ENCODE results near the gene TFEC. TPM values are rescaled to one million over a fixed set of nuclear protein-coding genes. Genes with fewer than 3 reads are reported as not detected.

TFEC gene
- total and polyA plus RNA-seq, 4 donors = 0.52 to 5.1 (median 2.4) TPM

DNA sequence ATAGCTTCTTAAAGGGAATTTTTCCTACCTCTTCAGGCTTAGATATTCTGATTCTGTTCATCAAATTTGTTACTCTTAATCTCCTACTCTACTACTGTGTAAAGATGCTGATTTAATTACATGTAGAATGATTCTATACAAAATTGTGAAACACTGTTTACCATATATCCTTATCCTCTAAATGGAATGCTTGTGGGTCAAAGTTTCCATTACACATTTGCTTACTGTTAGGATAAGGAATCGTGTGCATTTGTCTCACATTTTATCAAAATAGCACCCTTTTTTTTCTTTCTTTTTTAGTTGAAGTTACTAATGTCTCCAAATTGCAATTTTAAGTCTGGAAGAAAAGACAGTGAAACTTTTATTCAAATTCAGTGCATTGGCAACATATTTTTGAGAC lies 65.3 kb downstream of the TFEC start (continued):
- TF ChIP-seq, protein P1, sequence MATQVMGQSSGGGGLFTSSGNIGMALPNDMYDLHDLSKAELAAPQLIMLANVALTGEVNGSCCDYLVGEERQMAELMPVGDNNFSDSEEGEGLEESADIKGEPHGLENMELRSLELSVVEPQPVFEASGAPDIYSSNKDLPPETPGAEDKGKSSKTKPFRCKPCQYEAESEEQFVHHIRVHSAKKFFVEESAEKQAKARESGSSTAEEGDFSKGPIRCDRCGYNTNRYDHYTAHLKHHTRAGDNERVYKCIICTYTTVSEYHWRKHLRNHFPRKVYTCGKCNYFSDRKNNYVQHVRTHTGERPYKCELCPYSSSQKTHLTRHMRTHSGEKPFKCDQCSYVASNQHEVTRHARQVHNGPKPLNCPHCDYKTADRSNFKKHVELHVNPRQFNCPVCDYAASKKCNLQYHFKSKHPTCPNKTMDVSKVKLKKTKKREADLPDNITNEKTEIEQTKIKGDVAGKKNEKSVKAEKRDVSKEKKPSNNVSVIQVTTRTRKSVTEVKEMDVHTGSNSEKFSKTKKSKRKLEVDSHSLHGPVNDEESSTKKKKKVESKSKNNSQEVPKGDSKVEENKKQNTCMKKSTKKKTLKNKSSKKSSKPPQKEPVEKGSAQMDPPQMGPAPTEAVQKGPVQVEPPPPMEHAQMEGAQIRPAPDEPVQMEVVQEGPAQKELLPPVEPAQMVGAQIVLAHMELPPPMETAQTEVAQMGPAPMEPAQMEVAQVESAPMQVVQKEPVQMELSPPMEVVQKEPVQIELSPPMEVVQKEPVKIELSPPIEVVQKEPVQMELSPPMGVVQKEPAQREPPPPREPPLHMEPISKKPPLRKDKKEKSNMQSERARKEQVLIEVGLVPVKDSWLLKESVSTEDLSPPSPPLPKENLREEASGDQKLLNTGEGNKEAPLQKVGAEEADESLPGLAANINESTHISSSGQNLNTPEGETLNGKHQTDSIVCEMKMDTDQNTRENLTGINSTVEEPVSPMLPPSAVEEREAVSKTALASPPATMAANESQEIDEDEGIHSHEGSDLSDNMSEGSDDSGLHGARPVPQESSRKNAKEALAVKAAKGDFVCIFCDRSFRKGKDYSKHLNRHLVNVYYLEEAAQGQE (IDR thresholded peaks at IDR 0.05) = no peak

DNA sequence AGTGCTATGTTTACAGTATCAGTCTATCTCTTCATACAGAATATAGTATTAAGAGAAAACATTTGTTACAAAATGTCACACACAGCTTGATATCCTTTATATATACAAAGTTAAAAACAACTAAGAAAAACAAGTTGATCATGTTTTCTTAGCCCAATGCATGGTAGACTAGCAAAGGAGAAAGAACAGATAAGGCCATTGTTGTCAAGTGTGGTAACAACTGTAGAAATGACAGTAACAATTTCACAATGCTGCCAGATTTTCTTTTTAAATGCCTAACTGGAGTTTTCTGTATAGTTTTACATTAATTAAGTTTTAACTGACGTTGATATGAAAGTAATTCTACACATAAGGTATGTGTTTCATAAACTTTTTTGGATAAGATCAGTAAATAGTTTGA lies 65.8 kb downstream of the TFEC start:
- Histone ChIP-seq H3K27ac (ENCODE audit: low read depth in 1 of 2, low read length in 2 of 2) (no peak overlapping the region), H3K9ac (ENCODE audit: low read depth in 1 of 2, low read length in 2 of 2) (no peak overlapping the region), H3K9me3 (ENCODE audit: control insufficient read depth in 4 of 4, low read length in 3 of 4) (no peaks in the 10 kb centered on the region), H3K4me3 (ENCODE audit: low read depth in 1 of 3, low read length in 3 of 3) (no peak overlapping the region), H3K36me3 (ENCODE audit: control insufficient read depth in 4 of 4, insufficient read depth in 3 of 4, low read depth in 1 of 4, low read length in 3 of 4) (no peaks in the 10 kb centered on the region), H3K27me3 (ENCODE audit: control insufficient read depth in 4 of 4, insufficient read depth in 4 of 4, low read length in 3 of 4) (no peaks in the 10 kb centered on the region), H3K4me1 (ENCODE audit: control insufficient read depth in 4 of 4, insufficient read depth in 4 of 4, low read length in 3 of 4) (no peaks in the 10 kb centered on the region)
- no peak for DNase-seq (ENCODE audit: low spot score)
- TF ChIP-seq, protein P2, sequence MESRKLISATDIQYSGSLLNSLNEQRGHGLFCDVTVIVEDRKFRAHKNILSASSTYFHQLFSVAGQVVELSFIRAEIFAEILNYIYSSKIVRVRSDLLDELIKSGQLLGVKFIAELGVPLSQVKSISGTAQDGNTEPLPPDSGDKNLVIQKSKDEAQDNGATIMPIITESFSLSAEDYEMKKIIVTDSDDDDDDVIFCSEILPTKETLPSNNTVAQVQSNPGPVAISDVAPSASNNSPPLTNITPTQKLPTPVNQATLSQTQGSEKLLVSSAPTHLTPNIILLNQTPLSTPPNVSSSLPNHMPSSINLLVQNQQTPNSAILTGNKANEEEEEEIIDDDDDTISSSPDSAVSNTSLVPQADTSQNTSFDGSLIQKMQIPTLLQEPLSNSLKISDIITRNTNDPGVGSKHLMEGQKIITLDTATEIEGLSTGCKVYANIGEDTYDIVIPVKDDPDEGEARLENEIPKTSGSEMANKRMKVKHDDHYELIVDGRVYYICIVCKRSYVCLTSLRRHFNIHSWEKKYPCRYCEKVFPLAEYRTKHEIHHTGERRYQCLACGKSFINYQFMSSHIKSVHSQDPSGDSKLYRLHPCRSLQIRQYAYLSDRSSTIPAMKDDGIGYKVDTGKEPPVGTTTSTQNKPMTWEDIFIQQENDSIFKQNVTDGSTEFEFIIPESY (IDR thresholded peaks at IDR 0.05) = no peak
- TF ChIP-seq SP1 (IDR thresholded peaks at IDR 0.05) (no peak), HNF4G (IDR thresholded peaks at IDR 0.05) (no peak), RXRA (IDR thresholded peaks at IDR 0.05) (no peak), TAF1 (conservative IDR thresholded peaks at IDR 0.05) (no peak), YY1 (IDR thresholded peaks at IDR 0.05) (no peak), EGR1 (IDR thresholded peaks at IDR 0.05; ENCODE audit: low read depth in 2 of 2) (no peak), HNF4A (conservative IDR thresholded peaks at IDR 0.05) (no peak), JUND (IDR thresholded peaks at IDR 0.05) (no peak), FOXA1 (IDR thresholded peaks at IDR 0.05) (no peak), FOXA2 (IDR thresholded peaks at IDR 0.05) (no peak), RAD21 (IDR thresholded peaks at IDR 0.05) (no peak), GABPA (IDR thresholded peaks at IDR 0.05 in 1 of 2, conservative IDR thresholded peaks at IDR 0.05 in 1 of 2) (no peak), NR2F2 (IDR thresholded peaks at IDR 0.05) (no peak)
- TF ChIP-seq, protein P3, sequence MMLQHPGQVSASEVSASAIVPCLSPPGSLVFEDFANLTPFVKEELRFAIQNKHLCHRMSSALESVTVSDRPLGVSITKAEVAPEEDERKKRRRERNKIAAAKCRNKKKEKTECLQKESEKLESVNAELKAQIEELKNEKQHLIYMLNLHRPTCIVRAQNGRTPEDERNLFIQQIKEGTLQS (IDR thresholded peaks at IDR 0.05) = no peak
- TF ChIP-seq, protein P4, sequence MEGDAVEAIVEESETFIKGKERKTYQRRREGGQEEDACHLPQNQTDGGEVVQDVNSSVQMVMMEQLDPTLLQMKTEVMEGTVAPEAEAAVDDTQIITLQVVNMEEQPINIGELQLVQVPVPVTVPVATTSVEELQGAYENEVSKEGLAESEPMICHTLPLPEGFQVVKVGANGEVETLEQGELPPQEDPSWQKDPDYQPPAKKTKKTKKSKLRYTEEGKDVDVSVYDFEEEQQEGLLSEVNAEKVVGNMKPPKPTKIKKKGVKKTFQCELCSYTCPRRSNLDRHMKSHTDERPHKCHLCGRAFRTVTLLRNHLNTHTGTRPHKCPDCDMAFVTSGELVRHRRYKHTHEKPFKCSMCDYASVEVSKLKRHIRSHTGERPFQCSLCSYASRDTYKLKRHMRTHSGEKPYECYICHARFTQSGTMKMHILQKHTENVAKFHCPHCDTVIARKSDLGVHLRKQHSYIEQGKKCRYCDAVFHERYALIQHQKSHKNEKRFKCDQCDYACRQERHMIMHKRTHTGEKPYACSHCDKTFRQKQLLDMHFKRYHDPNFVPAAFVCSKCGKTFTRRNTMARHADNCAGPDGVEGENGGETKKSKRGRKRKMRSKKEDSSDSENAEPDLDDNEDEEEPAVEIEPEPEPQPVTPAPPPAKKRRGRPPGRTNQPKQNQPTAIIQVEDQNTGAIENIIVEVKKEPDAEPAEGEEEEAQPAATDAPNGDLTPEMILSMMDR (IDR thresholded peaks at IDR 0.05; ENCODE audit: low read depth, low read length, missing input control) = no peak
- TF ChIP-seq, protein P1 (IDR thresholded peaks at IDR 0.05) = no peak
- TF ChIP-seq, protein P5, sequence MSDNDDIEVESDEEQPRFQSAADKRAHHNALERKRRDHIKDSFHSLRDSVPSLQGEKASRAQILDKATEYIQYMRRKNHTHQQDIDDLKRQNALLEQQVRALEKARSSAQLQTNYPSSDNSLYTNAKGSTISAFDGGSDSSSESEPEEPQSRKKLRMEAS (IDR thresholded peaks at IDR 0.05) = no peak
- WGBS = 46% methylated on average over 1 of the region's 1 CpG

Measured in liver (tissue), 9 donors.